ENCODE measurements around the gene PAQR7. TPM values are rescaled to one million over a fixed set of nuclear protein-coding genes. Genes with fewer than 3 reads are reported as not detected.

The PAQR7 gene
- total RNA-seq, 2 experiments from 2014 or later = 1.1 to 1.5 TPM

GRCh38 chr1:25899792-25900191 lies 24.3 kb upstream of the PAQR7 start:
- ChIA-PET POLR2A (interaction anchor here (6.0 kb wide), 1 partner anchor 100 kb away, joined by 124 read pairs; the partner anchor contains the start of gene PAFAH2), CTCF (interaction anchor here (1.0 to 1.2 kb wide), 2 partner anchors 78 to 98 kb away, joined by 4 read pairs; partner anchors contain the start of gene PAFAH2)
- no peaks in the 10 kb centered on the region for H3K9me3 Mint-ChIP-seq
- H3K27ac Mint-ChIP-seq = no peak overlapping the region
- intact Hi-C loops (cut with DNase I, micrococcal nuclease) = no loop called here
- no peaks in the 10 kb centered on the region for H3K27me3 Mint-ChIP-seq
- H3K4me3 Mint-ChIP-seq = no peak overlapping the region
- Histone ChIP-seq H3K27me3 (ENCODE audit: control insufficient read depth in 1 of 2, insufficient read depth in 2 of 2, low read length in 2 of 2) (no peaks in the 10 kb centered on the region), H3K4me1 (ENCODE audit: insufficient read depth, low read length) (peaks cover 18% of the 10 kb centered on the region), H3K4me3 (ENCODE audit: low read length) (no peak overlapping the region), H3K27ac (ENCODE audit: low read depth in 1 of 2, low read length in 2 of 2) (no peak overlapping the region), H3K9me3 (ENCODE audit: control insufficient read depth in 1 of 2, insufficient read depth in 1 of 2, low read length in 2 of 2) (no peaks in the 10 kb centered on the region), H3K36me3 (ENCODE audit: insufficient read depth, low read length) (peaks cover 13% of the 10 kb centered on the region)
- TF ChIP-seq, protein P1, sequence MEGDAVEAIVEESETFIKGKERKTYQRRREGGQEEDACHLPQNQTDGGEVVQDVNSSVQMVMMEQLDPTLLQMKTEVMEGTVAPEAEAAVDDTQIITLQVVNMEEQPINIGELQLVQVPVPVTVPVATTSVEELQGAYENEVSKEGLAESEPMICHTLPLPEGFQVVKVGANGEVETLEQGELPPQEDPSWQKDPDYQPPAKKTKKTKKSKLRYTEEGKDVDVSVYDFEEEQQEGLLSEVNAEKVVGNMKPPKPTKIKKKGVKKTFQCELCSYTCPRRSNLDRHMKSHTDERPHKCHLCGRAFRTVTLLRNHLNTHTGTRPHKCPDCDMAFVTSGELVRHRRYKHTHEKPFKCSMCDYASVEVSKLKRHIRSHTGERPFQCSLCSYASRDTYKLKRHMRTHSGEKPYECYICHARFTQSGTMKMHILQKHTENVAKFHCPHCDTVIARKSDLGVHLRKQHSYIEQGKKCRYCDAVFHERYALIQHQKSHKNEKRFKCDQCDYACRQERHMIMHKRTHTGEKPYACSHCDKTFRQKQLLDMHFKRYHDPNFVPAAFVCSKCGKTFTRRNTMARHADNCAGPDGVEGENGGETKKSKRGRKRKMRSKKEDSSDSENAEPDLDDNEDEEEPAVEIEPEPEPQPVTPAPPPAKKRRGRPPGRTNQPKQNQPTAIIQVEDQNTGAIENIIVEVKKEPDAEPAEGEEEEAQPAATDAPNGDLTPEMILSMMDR (IDR thresholded peaks at IDR 0.05) = no peak
- peaks cover 21% of the 10 kb centered on the region for H3K4me1 Mint-ChIP-seq (ENCODE audit: low read depth)
- peaks cover 47% of the 10 kb centered on the region for H3K36me3 Mint-ChIP-seq (ENCODE audit: low read depth)
- ATAC-seq (ENCODE audit: poor library complexity) (no peak), DNase-seq (no peak)

DNA sequence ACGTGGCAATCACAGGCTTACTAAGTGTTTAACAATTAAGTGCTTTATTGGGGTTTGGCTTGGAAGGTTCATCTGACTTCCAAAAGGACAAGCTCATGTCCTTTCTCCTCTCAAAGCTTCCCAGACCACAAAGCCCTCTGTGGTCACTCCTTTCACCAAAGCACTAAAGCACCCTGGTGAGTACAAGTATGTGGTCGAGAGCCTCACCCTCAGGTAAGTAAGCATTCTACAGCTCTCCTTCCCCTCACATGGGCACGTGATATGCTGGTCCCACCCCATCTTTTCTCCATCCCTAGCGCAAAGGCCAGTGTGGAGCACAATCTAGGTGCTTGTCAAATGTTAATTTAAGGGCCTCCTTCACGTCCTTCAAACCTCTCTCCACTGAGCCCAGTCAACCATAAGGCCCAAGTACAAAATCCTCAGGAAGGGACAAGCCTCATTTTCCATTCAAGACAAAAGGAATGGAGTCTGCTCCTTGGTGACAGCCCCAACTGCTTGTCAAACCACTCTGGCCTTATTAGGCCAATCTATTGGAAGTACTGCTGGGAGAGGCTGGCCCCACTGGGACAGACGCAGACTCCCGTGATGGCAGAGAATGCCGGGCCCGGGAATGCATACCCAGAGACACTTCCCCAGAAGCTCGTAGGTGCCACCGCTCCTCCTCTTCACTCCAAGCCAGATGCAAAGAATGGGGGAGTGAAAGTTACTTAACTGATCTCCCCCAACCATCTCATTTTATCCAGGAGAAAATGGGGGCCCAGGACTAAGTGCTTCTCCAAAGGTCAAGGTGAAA lies 22.9 kb upstream of the PAQR7 start:
- Mint-ChIP-seq H3K27ac (no peak overlapping the region), H3K9me3 (no peaks in the 10 kb centered on the region), H3K36me3 (ENCODE audit: low read depth) (peaks cover 40% of the 10 kb centered on the region), H3K27me3 (no peaks in the 10 kb centered on the region), H3K4me3 (no peak overlapping the region), H3K4me1 (ENCODE audit: low read depth) (peaks cover 13% of the 10 kb centered on the region)
- no peaks in the 10 kb centered on the region for H3K27me3 ChIP-seq (ENCODE audit: control insufficient read depth in 1 of 2, insufficient read depth in 2 of 2, low read length in 2 of 2)
- no peaks in the 10 kb centered on the region for H3K9me3 ChIP-seq (ENCODE audit: control insufficient read depth in 1 of 2, insufficient read depth in 1 of 2, low read length in 2 of 2)
- ATAC-seq (ENCODE audit: poor library complexity) = no peak
- TF ChIP-seq, protein P1 (IDR thresholded peaks at IDR 0.05) = no peak
- no peak overlapping the region for H3K4me3 ChIP-seq (ENCODE audit: low read length)
- peaks cover 13% of the 10 kb centered on the region for H3K36me3 ChIP-seq (ENCODE audit: insufficient read depth, low read length)
- intact Hi-C loops (cut with DNase I, micrococcal nuclease) = no loop called here
- H3K4me1 ChIP-seq (ENCODE audit: insufficient read depth, low read length) = peaks cover 10% of the 10 kb centered on the region
- no peak for DNase-seq
- H3K27ac ChIP-seq (ENCODE audit: low read depth in 1 of 2, low read length in 2 of 2) = no peak overlapping the region
- POLR2A ChIA-PET = interaction anchor here (1.0 to 6.0 kb wide), 2 partner anchors 8 to 101 kb away, joined by 3 to 124 read pairs; partner anchors contain the start of genes PAFAH2 and STMN1
- CTCF ChIA-PET = interaction anchor here (1.2 to 4.6 kb wide), 2 partner anchors 99 to 100 kb away, joined by 4 to 184 read pairs; partner anchors contain the start of gene PAFAH2

DNA sequence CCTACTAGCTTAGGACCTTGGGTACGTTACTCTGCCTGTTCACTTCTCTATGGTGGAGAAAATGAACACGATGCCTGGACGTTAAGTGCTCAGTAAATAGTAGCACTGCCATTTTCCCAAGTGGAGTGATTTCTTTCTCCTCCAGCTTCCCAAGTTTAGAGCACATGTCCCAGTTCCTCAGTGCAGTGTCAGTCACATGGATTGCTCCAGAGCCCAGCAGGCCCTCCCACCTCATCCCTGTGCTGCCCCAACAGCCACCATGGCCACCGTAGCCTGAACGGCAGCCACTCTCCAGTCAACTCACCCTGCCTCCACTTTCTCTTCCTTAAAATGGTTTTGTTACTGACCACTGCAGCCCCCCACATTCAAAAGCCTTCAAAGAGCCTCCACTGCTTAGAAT lies 22.2 kb upstream of the PAQR7 start:
- Histone ChIP-seq H3K36me3 (ENCODE audit: insufficient read depth, low read length) (peaks cover 13% of the 10 kb centered on the region), H3K27me3 (ENCODE audit: control insufficient read depth in 1 of 2, insufficient read depth in 2 of 2, low read length in 2 of 2) (no peaks in the 10 kb centered on the region), H3K4me3 (ENCODE audit: low read length) (no peak overlapping the region), H3K27ac (ENCODE audit: low read depth in 1 of 2, low read length in 2 of 2) (no peak overlapping the region), H3K4me1 (ENCODE audit: insufficient read depth, low read length) (peaks cover 10% of the 10 kb centered on the region), H3K9me3 (ENCODE audit: control insufficient read depth in 1 of 2, insufficient read depth in 1 of 2, low read length in 2 of 2) (no peaks in the 10 kb centered on the region)
- TF ChIP-seq, protein P1 (IDR thresholded peaks at IDR 0.05) = no peak
- CTCF ChIA-PET = interaction anchor here (4.6 kb wide), 1 partner anchor 101 kb away, joined by 184 read pairs; the partner anchor contains the start of gene PAFAH2
- DNase-seq = no peak
- peaks cover 13% of the 10 kb centered on the region for H3K4me1 Mint-ChIP-seq (ENCODE audit: low read depth)
- H3K27ac Mint-ChIP-seq = no peak overlapping the region
- H3K9me3 Mint-ChIP-seq = no peaks in the 10 kb centered on the region
- H3K4me3 Mint-ChIP-seq = no peak overlapping the region
- POLR2A ChIA-PET = interaction anchor here (1.0 to 6.0 kb wide), 2 partner anchors 9 to 102 kb away, joined by 3 to 124 read pairs; partner anchors contain the start of genes PAFAH2 and STMN1
- intact Hi-C loops (cut with DNase I, micrococcal nuclease) = no loop called here
- H3K27me3 Mint-ChIP-seq = no peaks in the 10 kb centered on the region
- ATAC-seq (ENCODE audit: poor library complexity) = no peak
- peaks cover 40% of the 10 kb centered on the region for H3K36me3 Mint-ChIP-seq (ENCODE audit: low read depth)

All from CD4-positive, alpha-beta T cell (primary cell).